ENCODE results near the gene CGB5.

CGB5 gene

DNA sequence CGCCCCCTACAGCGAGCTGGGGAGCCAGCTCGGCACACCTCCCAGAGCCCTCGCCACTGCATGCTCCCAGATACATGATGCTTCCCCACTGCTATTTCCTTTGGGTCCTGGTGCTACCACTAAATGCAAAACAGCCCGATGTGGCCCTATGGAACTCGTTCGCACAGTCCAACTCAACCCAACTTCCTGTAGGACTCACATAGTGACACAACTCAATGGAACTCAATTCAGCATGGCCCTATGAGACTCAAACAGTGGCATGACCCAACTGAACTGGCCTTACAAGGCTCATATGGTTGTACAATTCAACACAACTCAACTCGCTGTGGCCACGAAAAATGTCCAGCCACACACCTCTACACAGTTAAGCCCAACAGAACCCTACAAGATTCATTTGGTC lies 25.4 kb downstream of the CGB5 start:
- POLR2A ChIA-PET = no interaction called here
- TF ChIP-seq, protein P1, sequence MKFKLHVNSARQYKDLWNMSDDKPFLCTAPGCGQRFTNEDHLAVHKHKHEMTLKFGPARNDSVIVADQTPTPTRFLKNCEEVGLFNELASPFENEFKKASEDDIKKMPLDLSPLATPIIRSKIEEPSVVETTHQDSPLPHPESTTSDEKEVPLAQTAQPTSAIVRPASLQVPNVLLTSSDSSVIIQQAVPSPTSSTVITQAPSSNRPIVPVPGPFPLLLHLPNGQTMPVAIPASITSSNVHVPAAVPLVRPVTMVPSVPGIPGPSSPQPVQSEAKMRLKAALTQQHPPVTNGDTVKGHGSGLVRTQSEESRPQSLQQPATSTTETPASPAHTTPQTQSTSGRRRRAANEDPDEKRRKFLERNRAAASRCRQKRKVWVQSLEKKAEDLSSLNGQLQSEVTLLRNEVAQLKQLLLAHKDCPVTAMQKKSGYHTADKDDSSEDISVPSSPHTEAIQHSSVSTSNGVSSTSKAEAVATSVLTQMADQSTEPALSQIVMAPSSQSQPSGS (tag by site-specific recombination; IDR thresholded peaks at IDR 0.05; ENCODE audit: low read depth) = no peak
- TF ChIP-seq, protein P2, sequence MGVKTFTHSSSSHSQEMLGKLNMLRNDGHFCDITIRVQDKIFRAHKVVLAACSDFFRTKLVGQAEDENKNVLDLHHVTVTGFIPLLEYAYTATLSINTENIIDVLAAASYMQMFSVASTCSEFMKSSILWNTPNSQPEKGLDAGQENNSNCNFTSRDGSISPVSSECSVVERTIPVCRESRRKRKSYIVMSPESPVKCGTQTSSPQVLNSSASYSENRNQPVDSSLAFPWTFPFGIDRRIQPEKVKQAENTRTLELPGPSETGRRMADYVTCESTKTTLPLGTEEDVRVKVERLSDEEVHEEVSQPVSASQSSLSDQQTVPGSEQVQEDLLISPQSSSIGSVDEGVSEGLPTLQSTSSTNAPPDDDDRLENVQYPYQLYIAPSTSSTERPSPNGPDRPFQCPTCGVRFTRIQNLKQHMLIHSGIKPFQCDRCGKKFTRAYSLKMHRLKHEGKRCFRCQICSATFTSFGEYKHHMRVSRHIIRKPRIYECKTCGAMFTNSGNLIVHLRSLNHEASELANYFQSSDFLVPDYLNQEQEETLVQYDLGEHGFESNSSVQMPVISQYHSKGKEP (tag by site-specific recombination; IDR thresholded peaks at IDR 0.05) = no peak
- TF ChIP-seq SCRT2 (tag by site-specific recombination; IDR thresholded peaks at IDR 0.05) (no peak), ZNF792 (tag by site-specific recombination; IDR thresholded peaks at IDR 0.05) (no peak), SP3 (tag by site-specific recombination; IDR thresholded peaks at IDR 0.05) (no peak), ZNF132 (tag by site-specific recombination; IDR thresholded peaks at IDR 0.05; ENCODE audit: borderline replicate concordance) (no peak), MYNN (tag by site-specific recombination; IDR thresholded peaks at IDR 0.05; ENCODE audit: borderline replicate concordance) (no peak), ZNF571 (tag by site-specific recombination; IDR thresholded peaks at IDR 0.05) (no peak), ZNF791 (tag by site-specific recombination; IDR thresholded peaks at IDR 0.05) (no peak), ZNF350 (tag by site-specific recombination; IDR thresholded peaks at IDR 0.05) (no peak), ZNF341 (tag by site-specific recombination; IDR thresholded peaks at IDR 0.05; ENCODE audit: low read depth) (no peak), ZSCAN16 (tag by site-specific recombination; IDR thresholded peaks at IDR 0.05) (no peak), ZNF426 (tag by site-specific recombination; IDR thresholded peaks at IDR 0.05) (no peak), ZBTB1 (tag by site-specific recombination; IDR thresholded peaks at IDR 0.05) (no peak)
- TF ChIP-seq, protein P3, sequence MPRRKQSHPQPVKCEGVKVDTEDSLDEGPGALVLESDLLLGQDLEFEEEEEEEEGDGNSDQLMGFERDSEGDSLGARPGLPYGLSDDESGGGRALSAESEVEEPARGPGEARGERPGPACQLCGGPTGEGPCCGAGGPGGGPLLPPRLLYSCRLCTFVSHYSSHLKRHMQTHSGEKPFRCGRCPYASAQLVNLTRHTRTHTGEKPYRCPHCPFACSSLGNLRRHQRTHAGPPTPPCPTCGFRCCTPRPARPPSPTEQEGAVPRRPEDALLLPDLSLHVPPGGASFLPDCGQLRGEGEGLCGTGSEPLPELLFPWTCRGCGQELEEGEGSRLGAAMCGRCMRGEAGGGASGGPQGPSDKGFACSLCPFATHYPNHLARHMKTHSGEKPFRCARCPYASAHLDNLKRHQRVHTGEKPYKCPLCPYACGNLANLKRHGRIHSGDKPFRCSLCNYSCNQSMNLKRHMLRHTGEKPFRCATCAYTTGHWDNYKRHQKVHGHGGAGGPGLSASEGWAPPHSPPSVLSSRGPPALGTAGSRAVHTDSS (tag by site-specific recombination; IDR thresholded peaks at IDR 0.05) = no peak
- TF ChIP-seq, protein P4, sequence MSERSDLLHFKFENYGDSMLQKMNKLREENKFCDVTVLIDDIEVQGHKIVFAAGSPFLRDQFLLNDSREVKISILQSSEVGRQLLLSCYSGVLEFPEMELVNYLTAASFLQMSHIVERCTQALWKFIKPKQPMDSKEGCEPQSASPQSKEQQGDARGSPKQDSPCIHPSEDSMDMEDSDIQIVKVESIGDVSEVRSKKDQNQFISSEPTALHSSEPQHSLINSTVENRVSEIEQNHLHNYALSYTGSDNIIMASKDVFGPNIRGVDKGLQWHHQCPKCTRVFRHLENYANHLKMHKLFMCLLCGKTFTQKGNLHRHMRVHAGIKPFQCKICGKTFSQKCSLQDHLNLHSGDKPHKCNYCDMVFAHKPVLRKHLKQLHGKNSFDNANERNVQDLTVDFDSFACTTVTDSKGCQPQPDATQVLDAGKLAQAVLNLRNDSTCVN (tag by site-specific recombination; optimal IDR thresholded peaks at IDR 0.05) = no peak
- Histone ChIP-seq H3K4me1 (ENCODE audit: control insufficient read depth, insufficient read depth, low read length) (peaks cover 6% of the 10 kb centered on the region), H3K36me3 (ENCODE audit: control insufficient read depth in 2 of 2, insufficient read depth in 1 of 2, low read length in 2 of 2) (no peaks in the 10 kb centered on the region), H3K4me3 (ENCODE audit: low read depth, low read length) (no peak overlapping the region), H3K27ac (ENCODE audit: extremely low read depth, low read depth, low read length) (no peak overlapping the region), H3K9me3 (ENCODE audit: control insufficient read depth, insufficient read depth, low read depth, low read length) (no peaks in the 10 kb centered on the region)
- CTCF ChIA-PET = interaction anchor here (0.7 to 3.3 kb wide), 8 partner anchors 9 to 281 kb away, joined by 3 to 25 read pairs (median 3); no protein-coding TSS in a partner anchor

DNA sequence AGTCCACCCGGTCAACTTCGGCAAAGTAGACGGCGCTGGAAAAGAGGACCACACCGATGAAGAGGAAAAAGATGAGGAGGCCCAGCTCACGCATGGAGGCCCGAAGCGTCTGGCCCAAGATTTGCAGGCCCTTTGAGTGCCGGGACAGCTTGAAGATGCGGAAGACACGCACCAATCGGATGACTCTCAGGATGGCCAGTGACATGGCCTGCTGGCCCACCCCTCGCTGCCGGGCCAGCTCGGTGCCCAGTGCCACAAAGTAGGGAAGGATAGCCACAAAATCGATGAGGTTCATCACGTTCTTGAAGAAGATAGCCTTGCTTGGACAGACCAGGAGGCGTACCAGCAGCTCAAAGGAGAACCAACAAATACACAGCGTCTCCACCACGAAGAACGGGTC lies 26.8 kb downstream of the CGB5 start:
- ChIA-PET POLR2A (interaction anchor here (0.6 to 0.7 kb wide), 2 partner anchors 56 to 77 kb away, joined by 3 to 8 read pairs; partner anchors contain the start of gene RUVBL2), CTCF (interaction anchor here (0.5 to 3.3 kb wide), 4 partner anchors 10 to 679 kb away, joined by 3 to 25 read pairs (median 8); partner anchors contain the start of gene KDELR1)
- TF ChIP-seq, protein P5, sequence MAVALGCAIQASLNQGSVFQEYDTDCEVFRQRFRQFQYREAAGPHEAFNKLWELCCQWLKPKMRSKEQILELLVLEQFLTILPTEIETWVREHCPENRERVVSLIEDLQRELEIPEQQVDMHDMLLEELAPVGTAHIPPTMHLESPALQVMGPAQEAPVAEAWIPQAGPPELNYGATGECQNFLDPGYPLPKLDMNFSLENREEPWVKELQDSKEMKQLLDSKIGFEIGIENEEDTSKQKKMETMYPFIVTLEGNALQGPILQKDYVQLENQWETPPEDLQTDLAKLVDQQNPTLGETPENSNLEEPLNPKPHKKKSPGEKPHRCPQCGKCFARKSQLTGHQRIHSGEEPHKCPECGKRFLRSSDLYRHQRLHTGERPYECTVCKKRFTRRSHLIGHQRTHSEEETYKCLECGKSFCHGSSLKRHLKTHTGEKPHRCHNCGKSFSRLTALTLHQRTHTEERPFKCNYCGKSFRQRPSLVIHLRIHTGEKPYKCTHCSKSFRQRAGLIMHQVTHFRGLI (tag by site-specific recombination; IDR thresholded peaks at IDR 0.05) = no peak
- TF ChIP-seq ZFP41 (tag by site-specific recombination; IDR thresholded peaks at IDR 0.05; ENCODE audit: borderline replicate concordance) = no peak
- no peak for TF ChIP-seq ZFP69B (tag by site-specific recombination; IDR thresholded peaks at IDR 0.05)
- TF ChIP-seq ZNF621 (tag by site-specific recombination; IDR thresholded peaks at IDR 0.05) = no peak
- no peak for TF ChIP-seq ZNF211 (tag by site-specific recombination; IDR thresholded peaks at IDR 0.05; ENCODE audit: low read depth)
- no peak for TF ChIP-seq ZNF473 (tag by site-specific recombination; IDR thresholded peaks at IDR 0.05)

More for the DNA sequence above, 26.8 kb downstream of the CGB5 start:
- no peak overlapping the region for H3K4me3 ChIP-seq (ENCODE audit: low read depth, low read length)
- no peaks in the 10 kb centered on the region for H3K9me3 ChIP-seq (ENCODE audit: control insufficient read depth, insufficient read depth, low read depth, low read length)
- peaks cover 4% of the 10 kb centered on the region for H3K4me1 ChIP-seq (ENCODE audit: control insufficient read depth, insufficient read depth, low read length)
- no peak overlapping the region for H3K27ac ChIP-seq (ENCODE audit: extremely low read depth, low read depth, low read length)
- no peaks in the 10 kb centered on the region for H3K36me3 ChIP-seq (ENCODE audit: control insufficient read depth in 2 of 2, insufficient read depth in 1 of 2, low read length in 2 of 2)
